H1 (cell line): ENCODE measurements around the gene MEDAG. TPM values are rescaled to one million over a fixed set of nuclear protein-coding genes. Genes with fewer than 3 reads are reported as not detected.

Source experiments
- CTCF ChIA-PET: fragments of 300-600 bp; sonication (Branson Sonifier 250); formaldehyde crosslinking; loops from one replicate; lab custom pipeline; 2021; ENCODE audit not compliant: partially characterized antibody; lab: Charles Lee
- POLR2A ChIA-PET: fragments of 300-600 bp; sonication (Branson Sonifier 250); formaldehyde crosslinking; loops from one replicate; lab custom pipeline; 2021; ENCODE audit warnings: inconsistent platforms; ENCODE audit not compliant: partially characterized antibody; lab: Charles Lee
- DNase-seq, 2 experiments: peaks; one replicate each; pipeline versions ENCODE4 v3.0.0 to v3.0.0-alpha.2; 2010 to 2022; ENCODE audit warnings: low spot score in 2 of 2, low read depth in 1 of 2, mixed read lengths in 1 of 2
- FAIRE-seq: peaks from 2 replicates; lab custom pipeline; 2011; peaks lifted over from hg19 to GRCh38; lab: Jason Lieb, UNC
- H2AFZ ChIP-seq: 2 replicates; pipeline ENCODE4 v1.8.1; 2012; ENCODE audit warnings: low read length, inconsistent platforms
- H2AK5ac ChIP-seq: 2 replicates; pipeline ENCODE4 v1.6.1; 2013; ENCODE audit warnings: low read depth, low read length
- H2BK120ac ChIP-seq: replicated peaks from 2 replicates; pipeline ENCODE3; 2013; ENCODE audit warnings: low read depth, low read length, inconsistent platforms
- H2BK12ac ChIP-seq: 2 replicates; pipeline ENCODE4 v1.6.1; 2013; ENCODE audit warnings: low read depth, low read length
- H2BK15ac ChIP-seq: 2 replicates; pipeline ENCODE4 v1.6.1; 2013; ENCODE audit warnings: low read length
- H2BK20ac ChIP-seq: 2 replicates; pipeline ENCODE4 v1.6.1; 2013; ENCODE audit warnings: low read length
- H2BK5ac ChIP-seq: 2 replicates; pipeline ENCODE4 v1.6.1; 2013; ENCODE audit warnings: low read depth, low read length
- H3K14ac ChIP-seq: 2 replicates; pipeline ENCODE4 v1.6.1; 2013; ENCODE audit warnings: inconsistent platforms; ENCODE audit not compliant: insufficient read length
- H3K18ac ChIP-seq: 2 replicates; pipeline ENCODE4 v1.6.1; 2013; ENCODE audit warnings: low read length; ENCODE audit errors: extremely low read depth
- H3K23ac ChIP-seq: 2 replicates; pipeline ENCODE4 v1.6.1; 2013; ENCODE audit warnings: inconsistent platforms; ENCODE audit not compliant: insufficient read length
- H3K23me2 ChIP-seq: 2 replicates; pipeline ENCODE4 v1.6.1; 2013; ENCODE audit warnings: low read depth, low read length
- H3K27ac ChIP-seq: 2 replicates; pipeline ENCODE4 v1.6.1; 2011; ENCODE audit warnings: low read depth, low read length, inconsistent platforms
- H3K27me3 ChIP-seq, 4 experiments: replicated peaks in 1 of 4; 1 replicate in 1 of 4; 2 replicates in 3 of 4; pipeline versions ENCODE4 v1.6.1 to v1.8.1; 2011 to 2013; ENCODE audit warnings: low read length in 3 of 4, mild to moderate bottlenecking in 3 of 4, inconsistent platforms in 2 of 4, mixed read lengths in 2 of 4, moderate library complexity in 1 of 4; ENCODE audit not compliant: control insufficient read depth in 3 of 4, insufficient read depth in 3 of 4; ENCODE audit errors: extremely low read depth in 1 of 4
- H3K36me3 ChIP-seq, 4 experiments: 2 replicates each; pipeline versions ENCODE4 v1.6.1 to v1.8.1; 2011 to 2013; ENCODE audit warnings: mild to moderate bottlenecking in 4 of 4, low read length in 3 of 4, moderate library complexity in 2 of 4, control low read depth in 1 of 4, inconsistent platforms in 1 of 4; ENCODE audit not compliant: insufficient read depth in 4 of 4, control insufficient read depth in 2 of 4
- H3K4ac ChIP-seq: replicated peaks from 2 replicates; pipeline ENCODE3; 2013; ENCODE audit warnings: low read length, low read depth, mixed read lengths, inconsistent platforms; ENCODE audit not compliant: insufficient read length
- H3K4me1 ChIP-seq, 4 experiments: replicated peaks in 1 of 4; 1 replicate in 1 of 4; 2 replicates in 3 of 4; pipeline versions ENCODE4 v1.6.1 to v1.8.1; 2011 to 2013; ENCODE audit warnings: low read length in 3 of 4, inconsistent platforms in 2 of 4, mixed read lengths in 1 of 4; ENCODE audit not compliant: insufficient read depth in 4 of 4, control insufficient read depth in 3 of 4
- H3K4me2 ChIP-seq, 2 experiments: 2 replicates each; pipeline versions ENCODE4 v1.6.1 to v1.8.1; 2011 to 2013; ENCODE audit warnings: low read depth in 2 of 2, low read length in 2 of 2, control low read depth in 1 of 2, inconsistent platforms in 1 of 2, mild to moderate bottlenecking in 1 of 2; ENCODE audit not compliant: insufficient read depth in 1 of 2
- H3K4me3 ChIP-seq, 4 experiments: fragments of 200-600, 300-600 bp in 1 of 4; sonication (generic), shearing (Covaris generic), sonication (Bioruptor Twin) in 1 of 4; 2 replicates each; pipeline versions ENCODE4 v1.5.1 to v1.8.1; 2011 to 2016; ENCODE audit warnings: low read length in 4 of 4, low read depth in 3 of 4, control low read depth in 2 of 4, inconsistent platforms in 2 of 4, mild to moderate bottlenecking in 2 of 4, mixed read lengths in 1 of 4, moderate library complexity in 1 of 4; ENCODE audit not compliant: insufficient read depth in 2 of 4; ENCODE audit errors: extremely low read depth in 1 of 4
- H3K56ac ChIP-seq: replicated peaks from 2 replicates; pipeline ENCODE3; 2013; ENCODE audit warnings: low read depth, mild to moderate bottlenecking, mixed read lengths, low read length, inconsistent platforms; ENCODE audit not compliant: insufficient read length
- H3K79me1 ChIP-seq: 2 replicates; pipeline ENCODE4 v1.6.1; 2013; ENCODE audit warnings: low read depth, low read length, control low read depth
- H3K79me2 ChIP-seq, 2 experiments: 2 replicates each; pipeline versions ENCODE4 v1.6.1 to v1.8.1; 2012 to 2013; ENCODE audit warnings: low read length in 2 of 2, mild to moderate bottlenecking in 2 of 2, inconsistent platforms in 1 of 2; ENCODE audit not compliant: insufficient read depth in 2 of 2, control insufficient read depth in 1 of 2
- H3K9ac ChIP-seq, 4 experiments: replicated peaks in 1 of 4; 1 replicate in 1 of 4; 2 replicates in 3 of 4; pipeline versions ENCODE4 v1.6.1 to v1.8.1; 2011 to 2013; ENCODE audit warnings: low read depth in 3 of 4, low read length in 3 of 4, control low read depth in 2 of 4, mild to moderate bottlenecking in 2 of 4, moderate library complexity in 2 of 4, inconsistent platforms in 1 of 4; ENCODE audit errors: extremely low read depth in 1 of 4
- H3K9me3 ChIP-seq, 2 experiments: 2 replicates each; pipeline versions ENCODE4 v1.6.1 to v1.8.1; 2012 to 2013; ENCODE audit warnings: mild to moderate bottlenecking in 2 of 2, moderate library complexity in 2 of 2, control low read depth in 1 of 2, inconsistent platforms in 1 of 2, low read depth in 1 of 2, low read length in 1 of 2, mixed read lengths in 1 of 2; ENCODE audit not compliant: insufficient read depth in 2 of 2
- H4K20me1 ChIP-seq, 2 experiments: replicated peaks in 1 of 2; 2 replicates each; pipeline versions ENCODE3 to v1.8.1; 2011 to 2013; ENCODE audit warnings: inconsistent platforms in 2 of 2, low read length in 2 of 2, mild to moderate bottlenecking in 1 of 2; ENCODE audit not compliant: insufficient read depth in 2 of 2, control insufficient read depth in 1 of 2
- H4K5ac ChIP-seq: 2 replicates; pipeline ENCODE4 v1.6.1; 2013; ENCODE audit warnings: low read length, low read depth, mixed read lengths, inconsistent platforms; ENCODE audit not compliant: insufficient read length
- H4K8ac ChIP-seq: 2 replicates; pipeline ENCODE4 v1.8.0; 2013; ENCODE audit warnings: mild to moderate bottlenecking, moderate library complexity, low read length, inconsistent platforms; ENCODE audit not compliant: insufficient read depth; ENCODE audit errors: extremely low read depth
- H4K91ac ChIP-seq: replicated peaks from 2 replicates; pipeline ENCODE3; 2013; ENCODE audit warnings: low read length, mixed read lengths, inconsistent platforms; ENCODE audit not compliant: insufficient read length
- ASH2L ChIP-seq: fragments of 200-600, 300-600 bp; sonication (generic); IDR thresholded peaks from one replicate; pipeline ENCODE4 v1.7.1; 2017; ENCODE audit warnings: low read length
- CEBPB ChIP-seq: IDR thresholded peaks from 2 replicates; pipeline ENCODE4 v1.6.1; 2012; ENCODE audit warnings: low read depth, low read length
- CHD1 ChIP-seq: IDR thresholded peaks from 2 replicates; pipeline ENCODE4 v1.6.1; 2012; ENCODE audit warnings: low read depth, low read length, improper control_type of control experiment
- CHD2 ChIP-seq: IDR thresholded peaks from 2 replicates; pipeline ENCODE4 v1.6.1; 2012; ENCODE audit warnings: low read length, improper control_type of control experiment
- EGR1 ChIP-seq: IDR thresholded peaks from 2 replicates; pipeline ENCODE4 v1.6.1; 2011; ENCODE audit warnings: low read depth, low read length, borderline replicate concordance
- GTF2F1 ChIP-seq: IDR thresholded peaks from 2 replicates; pipeline ENCODE4 v1.6.1; 2012; ENCODE audit warnings: low read depth, low read length, improper control_type of control experiment, borderline replicate concordance
- HDAC6 ChIP-seq: IDR thresholded peaks from one replicate; pipeline ENCODE4 v1.7.1; 2012; ENCODE audit warnings: low read depth, mild to moderate bottlenecking, inconsistent platforms, low read length, moderate library complexity
- JUN ChIP-seq: IDR thresholded peaks from 2 replicates; pipeline ENCODE4 v1.6.1; 2011; ENCODE audit warnings: low read depth, mild to moderate bottlenecking, improper control_type of control experiment, low read length
- PHF8 ChIP-seq: fragments of 200-600 bp; sonication (generic); conservative IDR thresholded peaks from 2 replicates; pipeline ENCODE4 v1.7.1; 2012; ENCODE audit warnings: low read depth, mild to moderate bottlenecking, inconsistent platforms, low read length, moderate library complexity
- POU5F1 ChIP-seq: IDR thresholded peaks from 2 replicates; pipeline ENCODE4 v1.6.1; 2011; ENCODE audit warnings: low read depth, mild to moderate bottlenecking, low read length, moderate library complexity
- SIN3A ChIP-seq, 2 experiments: IDR thresholded peaks in 1 of 2; conservative IDR thresholded peaks in 1 of 2; 2 replicates each; pipeline ENCODE4 v1.6.1; 2011 to 2012; ENCODE audit warnings: low read length in 2 of 2, improper control_type of control experiment in 1 of 2, low read depth in 1 of 2, mild to moderate bottlenecking in 1 of 2
- SP4 ChIP-seq: IDR thresholded peaks from 2 replicates; pipeline ENCODE4 v1.6.1; 2012; ENCODE audit warnings: low read length, inconsistent platforms
- TAF7 ChIP-seq: optimal IDR thresholded peaks from 2 replicates; pipeline ENCODE3; 2011; ENCODE audit warnings: low read depth, mild to moderate bottlenecking, inconsistent platforms, low read length, moderate library complexity, borderline replicate concordance
- TBP ChIP-seq: IDR thresholded peaks from 2 replicates; pipeline ENCODE4 v1.6.1; 2011; ENCODE audit warnings: low read depth, low read length, improper control_type of control experiment
- WGBS, 2 experiments: shearing (Covaris generic) in 1 of 2; methylation state at CpG; one replicate each; pipeline versions ENCODE4 v1.1.6 to v1.1.7; 2013 to 2015; ENCODE audit warnings: low lambda C conversion rate in 2 of 2, mixed read lengths in 2 of 2, inconsistent platforms in 1 of 2, low coverage in 1 of 2, missing lambda C conversion rate in 1 of 2; ENCODE audit not compliant: insufficient replicate concordance in 2 of 2, insufficient coverage in 1 of 2, insufficient read length in 1 of 2; ENCODE audit errors: extremely low coverage in 1 of 2, missing lambda C conversion rate in 1 of 2; 5-methylcytosine and 5-hydroxymethylcytosine counted together
- polyA plus RNA-seq, 7 experiments: library from polyadenylated mRNA; depleted of rRNA in 3 of 7; stranded (reverse) in 5 of 7; unstranded in 2 of 7; fragments of >200 nt in 5 of 7; fragments of 200-250 nt in 2 of 7; gene quantifications; 1 replicate in 5 of 7; 2 replicates in 1 of 7; 4 replicates in 1 of 7; pipeline versions ENCODE4 v1.2.1 to v1.2.3, GENCODE V29; 2011 to 2013; ENCODE audit warnings: missing spikeins in 2 of 7, mixed read lengths in 2 of 7
- total RNA-seq: library from RNA; stranded (reverse); fragmentation: NEBNext Ultra II Directional; extraction: Animal tissue kit (Norgen Biotek cat#: 25700); gene quantifications from 2 replicates; pipeline ENCODE4 v1.2.1, GENCODE V29; 2021

Gene MEDAG
- total and polyA plus RNA-seq, 2 of the 8 experiments (the other 6 are each of a cell fraction or from before 2014, with no cell fraction given): 2.1 to 3.1 TPM

GRCh38 chr13:30861163-30861562 lies 44.9 kb upstream of the MEDAG start:
- H4K5ac ChIP-seq: no peak overlapping the region
- no peak overlapping the region for H3K4ac ChIP-seq
- no peak overlapping the region for H4K8ac ChIP-seq
- ChIA-PET POLR2A (no interaction called here), CTCF (interaction anchor here (0.6 kb wide), 1 partner anchor 174 kb away, joined by 5 read pairs; no protein-coding TSS in a partner anchor)
- no peak for FAIRE-seq
- no peak overlapping the region for H3K18ac ChIP-seq
- no peak overlapping the region for H3K4me3 ChIP-seq
- H3K4me1 ChIP-seq: peaks cover 10 to 29% (median 15%) of the 10 kb centered on the region in 4 experiments
- TF ChIP-seq ASH2L (no peak), SP4 (no peak), HDAC6 (no peak), CHD1 (no peak), POU5F1 (no peak), GTF2F1 (no peak), CHD2 (no peak), SIN3A (conservative IDR thresholded peaks at IDR 0.05 in 1 of 2, IDR thresholded peaks at IDR 0.05 in 1 of 2; ENCODE audit: low read depth in 1 of 2, low read length in 2 of 2) (no peak), TBP (no peak), EGR1 (no peak), PHF8 (no peak), TAF7 (no peak), JUN (no peak), CEBPB (no peak)
- H3K23ac ChIP-seq: no peak overlapping the region
- H3K9me3 ChIP-seq: peaks cover 0 to 4% of the 10 kb centered on the region in 2 experiments; a peak in 1 of 4 replicates
- H4K91ac ChIP-seq: no peak overlapping the region
- peaks cover 0 to 10% (median 4%) of the 10 kb centered on the region in 4 experiments; a peak in 4 of 7 replicates for H3K27me3 ChIP-seq
- H4K20me1 ChIP-seq: no peaks in the 10 kb centered on the region
- no peaks in the 10 kb centered on the region for H3K79me1 ChIP-seq
- peaks cover 10% of the 10 kb centered on the region for H3K23me2 ChIP-seq
- no peak overlapping the region for H3K4me2 ChIP-seq
- no peak overlapping the region for H2BK15ac ChIP-seq
- H3K79me2 ChIP-seq: no peaks in the 10 kb centered on the region
- no peak overlapping the region for H2BK5ac ChIP-seq
- no peak overlapping the region for H3K14ac ChIP-seq
- H2AK5ac ChIP-seq: no peak overlapping the region
- no peak overlapping the region for H2BK120ac ChIP-seq
- no peak overlapping the region for H3K9ac ChIP-seq
- H3K36me3 ChIP-seq: no peaks in the 10 kb centered on the region
- H2BK20ac ChIP-seq: no peak overlapping the region
- H3K56ac ChIP-seq: no peak overlapping the region
- no peak overlapping the region for H3K27ac ChIP-seq
- 82% methylated on average over 3 of the region's 3 CpGs; no CpG with 5 or more reads in 1 of the 2 experiments for WGBS, 2 experiments
- no peak overlapping the region for H2BK12ac ChIP-seq
- H2AFZ ChIP-seq: no peak overlapping the region
- DNase-seq: no peak
